Activated T-cell treated with anti-CD3 and anti-CD28 coated beads, Interleukin-2, amount 50 U/mL, for 48 hours (primary cell): ENCODE results near the gene SPATC1L.
"Not testable (repeated sequence)": the region's sequence is repeated elsewhere in the genome, so short reads cannot be mapped to it uniquely, and the experiment has no call there.

ENCODE experiments used
- DNase-seq, 2 experiments: peaks; one replicate each; pipeline ENCODE4 v3.0.0-alpha.2; 2020

SPATC1L gene

GRCh38 chr21:46199436-46200373 lies 15.4 kb upstream of the SPATC1L start:
- no peak for DNase-seq

GRCh38 chr21:46196733-46197132 lies 12.5 kb upstream of the SPATC1L start:
- DNase-seq = no peak

DNA sequence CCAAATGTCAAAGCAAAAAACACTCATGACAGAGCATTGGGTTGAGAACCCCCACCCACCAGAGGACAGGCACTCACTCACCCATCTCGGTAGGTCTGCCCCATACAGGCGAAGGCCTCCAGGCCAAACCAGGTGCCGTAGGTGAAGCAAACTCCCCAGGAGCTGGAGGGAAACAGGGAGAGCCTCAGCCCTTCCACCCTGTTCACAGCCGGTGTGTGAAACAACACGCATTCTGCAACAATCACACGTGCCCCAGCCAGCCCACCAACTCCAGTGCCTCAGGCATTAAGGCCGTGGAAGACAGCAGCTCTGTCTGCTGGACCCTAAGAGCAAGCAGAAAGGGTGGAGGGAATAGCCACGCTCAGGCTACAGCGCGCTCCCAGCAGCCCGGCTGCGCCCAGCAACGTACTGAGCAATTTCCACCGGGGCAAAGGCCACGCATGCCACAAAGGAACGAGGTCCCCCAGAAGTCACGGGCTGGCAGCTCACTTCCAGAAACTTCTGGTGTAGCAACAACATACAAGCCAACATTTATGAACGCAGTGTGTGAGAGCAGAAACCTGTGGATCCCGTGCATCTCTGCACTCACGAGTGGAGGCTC lies 11.4 kb upstream of the SPATC1L start:
- DNase-seq = peak in 1 of 2 experiments; percentile 5

DNA sequence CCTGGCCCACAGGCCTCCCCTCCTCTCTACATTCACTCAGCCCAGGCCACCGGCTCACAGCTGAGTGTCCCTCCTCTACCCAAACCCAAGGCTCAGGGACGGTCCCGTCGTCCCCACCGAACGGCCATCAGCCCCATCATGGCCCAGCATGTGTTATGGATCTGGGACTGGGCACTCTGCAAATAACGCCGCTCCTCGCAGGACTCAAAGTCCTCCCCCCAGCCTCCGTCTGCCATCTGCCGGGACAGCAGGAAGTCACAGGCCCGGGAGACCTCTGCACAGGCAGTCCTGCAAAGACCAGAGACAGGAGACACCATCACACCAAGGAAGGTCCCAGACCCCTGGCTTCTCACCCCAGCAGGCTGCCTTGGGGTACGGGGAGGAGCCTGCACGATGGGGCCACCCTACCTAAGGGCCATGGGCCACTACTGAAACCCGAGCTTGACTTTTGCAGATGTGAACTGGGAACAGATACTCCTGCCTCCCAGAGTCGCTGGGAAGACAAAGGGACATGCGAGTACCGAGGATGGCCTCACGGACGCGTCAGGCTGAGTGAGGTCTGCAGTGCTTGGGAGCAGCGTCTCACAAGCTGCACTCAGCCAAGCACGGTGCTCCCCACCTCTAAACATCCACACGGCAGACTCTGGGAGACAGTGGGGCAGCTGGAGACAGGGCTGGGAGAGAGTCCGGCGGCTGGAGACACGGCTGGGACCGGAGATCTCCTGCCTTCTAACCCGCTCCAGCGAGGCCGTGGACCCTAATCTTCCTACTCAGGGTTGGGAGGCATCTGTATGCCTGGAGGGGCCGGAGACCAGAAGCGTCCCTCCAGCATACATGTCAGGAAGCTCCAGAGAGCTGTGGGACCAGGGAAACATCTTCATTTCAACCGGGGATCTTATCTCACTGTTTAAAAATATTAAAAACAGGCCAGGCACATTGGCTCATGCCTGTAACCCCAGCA lies 10.4 kb upstream of the SPATC1L start:
- peak in 1 of 2 experiments; percentile 13 for DNase-seq

GRCh38 chr21:46193829-46194373 lies 9.6 kb upstream of the SPATC1L start:
- peak in 1 of 2 experiments; percentile 0 for DNase-seq

GRCh38 chr21:46191686-46192575 lies 7.7 kb upstream of the SPATC1L start:
- no peak for DNase-seq

DNA sequence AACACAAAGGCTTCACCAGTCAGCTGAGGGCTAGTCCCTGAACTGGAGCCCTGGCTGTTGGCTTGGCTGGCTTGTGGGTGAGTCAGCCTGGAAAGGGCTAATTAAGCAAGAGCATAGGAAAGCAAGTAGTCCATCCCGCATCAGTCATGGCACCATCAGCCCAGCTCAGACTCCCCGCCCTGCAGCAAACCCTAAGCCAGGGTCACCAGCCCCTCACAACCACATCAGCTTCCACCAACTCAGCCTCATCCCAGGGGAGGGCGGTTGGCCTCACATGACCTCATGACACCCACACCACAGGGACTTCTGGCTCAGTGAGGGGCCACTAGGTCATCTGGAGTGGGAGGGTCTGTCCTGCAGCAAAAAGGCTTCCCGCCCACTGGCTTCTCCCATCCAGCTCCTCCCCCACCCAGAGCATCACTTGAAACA lies 7.0 kb upstream of the SPATC1L start:
- DNase-seq = peak in 1 of 2 experiments; percentile 8

DNA sequence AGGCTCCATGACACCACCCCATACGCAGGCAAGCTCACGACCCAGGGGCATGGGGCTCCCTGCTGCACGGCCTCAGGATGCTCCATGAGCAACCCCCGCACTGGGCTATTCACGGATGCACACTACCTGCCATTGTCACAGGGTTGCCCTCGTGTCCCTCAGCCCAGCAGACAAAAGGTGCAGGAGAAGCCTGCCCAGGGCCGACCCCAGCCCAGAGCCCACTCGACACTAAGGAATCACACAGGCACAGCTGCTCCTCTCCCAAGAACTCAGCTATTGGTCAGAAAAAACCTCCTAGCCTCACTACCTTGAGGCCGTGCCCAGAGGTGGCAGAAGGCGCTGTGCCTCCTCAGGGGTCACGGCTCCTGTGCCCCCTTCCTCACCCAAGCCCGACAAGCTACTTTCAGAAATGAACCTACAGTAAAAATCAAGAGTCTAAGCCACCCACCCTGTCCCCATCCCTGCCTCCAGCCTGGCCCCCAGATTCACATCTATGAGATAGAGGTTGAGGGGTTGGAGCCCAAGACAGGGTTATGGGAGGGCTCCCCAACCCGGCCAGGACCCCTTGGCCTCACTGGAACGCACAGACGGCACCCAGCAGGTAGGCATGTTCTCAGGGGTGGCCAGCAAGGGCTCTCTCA lies 6.4 kb upstream of the SPATC1L start:
- DNase-seq = peak in 1 of 2 experiments; percentile 2

- DNase-seq = peak in 1 of 2 experiments; percentile 5
These were observed 5.8 kb upstream of the SPATC1L start for GRCh38 chr21:46189959-46190490.

- no peak for DNase-seq
These were observed 5.1 kb upstream of the SPATC1L start for GRCh38 chr21:46189213-46189958.

DNA sequence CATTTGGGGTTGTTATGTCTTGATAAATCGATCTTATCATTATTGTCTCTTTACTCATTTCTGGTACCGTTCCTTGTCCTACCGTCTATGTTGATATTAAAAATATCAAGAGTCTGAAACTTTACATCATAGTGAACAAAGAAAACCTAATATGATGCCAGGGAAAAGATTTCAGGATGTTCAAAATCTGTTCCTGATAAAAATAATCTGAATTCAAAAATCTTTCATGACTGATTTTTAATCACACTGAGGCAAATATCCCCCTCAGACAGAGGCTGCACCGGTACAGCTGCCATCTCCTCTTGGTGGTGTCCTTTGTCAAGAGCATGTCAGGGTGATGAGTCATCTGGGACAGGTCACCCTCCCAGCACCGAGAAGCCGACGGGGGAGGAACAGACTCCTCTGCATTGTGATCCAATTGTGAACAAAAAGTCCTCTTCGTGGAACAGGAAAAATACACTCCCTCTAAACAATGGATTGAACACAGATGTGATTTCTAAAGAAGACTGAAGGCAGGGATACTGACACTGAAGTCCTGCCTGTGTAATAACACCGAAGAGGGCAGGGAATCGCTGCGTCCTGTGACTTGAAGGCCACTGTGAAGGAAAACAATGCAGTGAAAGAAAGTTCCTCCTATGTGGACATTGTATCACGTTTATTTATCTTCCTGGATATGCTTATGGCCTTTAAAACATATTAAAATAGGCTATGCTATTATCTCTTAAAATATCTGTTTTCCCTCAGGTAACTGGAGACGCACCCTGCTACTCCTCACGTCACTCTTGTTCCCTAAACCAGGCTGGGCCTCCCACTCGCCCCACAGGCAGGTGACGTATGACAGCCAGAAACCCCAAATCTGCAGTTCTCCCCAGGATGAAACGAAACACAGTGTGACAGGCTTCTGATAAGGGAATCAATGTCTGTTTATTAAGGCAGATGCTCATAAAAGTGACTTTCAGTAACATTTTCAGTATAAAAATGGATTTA lies 4.3 kb upstream of the SPATC1L start:
- peak in 1 of 2 experiments; percentile 14 for DNase-seq

DNA sequence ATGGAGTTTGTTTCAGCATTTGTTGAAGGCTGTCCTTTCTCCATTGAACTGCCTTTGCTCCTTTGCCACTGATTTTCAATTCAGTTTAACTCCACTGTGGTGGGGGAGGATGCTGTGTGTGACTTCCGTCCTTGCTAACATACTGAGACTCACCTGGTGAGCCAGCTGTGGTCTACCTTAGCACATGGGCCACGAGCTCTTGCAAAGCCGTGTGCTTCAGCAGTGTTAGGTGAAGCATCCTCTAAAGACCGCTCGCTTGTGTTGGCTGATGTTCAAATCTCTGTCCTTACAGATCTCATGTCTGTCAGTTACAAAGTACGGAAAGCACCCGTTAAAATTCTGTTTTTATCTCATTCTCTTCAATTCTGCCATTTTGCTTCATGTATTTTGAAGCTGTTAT lies 3.6 kb upstream of the SPATC1L start:
- no peak for DNase-seq

- no peak for DNase-seq
These were observed 3.0 kb upstream of the SPATC1L start for GRCh38 chr21:46187261-46187660.

- no peak for DNase-seq
These were observed 1.5 kb upstream of the SPATC1L start for GRCh38 chr21:46185716-46186115.

DNA sequence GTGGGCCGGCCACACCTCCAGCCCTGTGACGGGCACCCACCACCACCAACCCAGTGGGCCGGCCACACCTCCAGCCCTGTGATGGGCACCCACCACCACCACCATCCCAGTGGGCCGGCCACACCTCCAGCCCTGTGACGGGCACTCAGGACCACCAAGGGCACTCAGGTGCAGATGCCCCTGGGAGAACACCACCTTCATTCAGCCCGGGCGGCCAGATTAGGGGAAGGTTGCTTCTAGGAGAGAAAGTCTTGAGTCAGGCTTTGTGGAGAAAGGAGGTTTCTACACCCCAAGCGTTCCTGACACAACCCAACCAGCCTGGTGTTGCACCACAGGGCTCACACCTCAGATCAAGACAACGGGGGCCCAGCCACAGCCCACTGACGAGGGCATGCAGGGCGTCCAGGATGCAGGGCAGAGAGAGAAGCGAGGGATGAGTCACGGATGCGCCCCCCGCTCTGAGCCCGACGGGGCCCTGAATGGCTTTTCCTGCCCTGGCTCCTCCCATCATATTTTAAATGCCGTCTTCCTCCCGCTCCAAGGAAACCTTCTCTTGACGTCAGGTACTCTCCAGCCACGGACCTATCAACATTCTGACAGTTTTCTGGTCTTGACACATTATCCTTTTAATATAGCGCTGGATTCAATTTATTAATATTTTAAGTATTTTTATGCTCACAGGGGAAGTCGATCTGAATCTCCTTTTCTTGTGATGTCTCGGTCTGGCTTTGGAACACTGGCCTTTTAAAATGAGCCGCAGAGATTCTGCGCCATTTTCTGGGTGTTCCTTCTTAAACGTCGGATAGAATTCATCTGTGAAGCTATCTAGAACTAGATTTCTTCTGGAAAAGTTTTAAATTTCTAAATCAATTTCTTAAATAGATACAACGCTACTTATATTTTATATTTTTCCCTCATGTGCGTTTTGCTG lies 631 bp upstream of the SPATC1L start:
- peak; percentile 80 for DNase-seq

DNA sequence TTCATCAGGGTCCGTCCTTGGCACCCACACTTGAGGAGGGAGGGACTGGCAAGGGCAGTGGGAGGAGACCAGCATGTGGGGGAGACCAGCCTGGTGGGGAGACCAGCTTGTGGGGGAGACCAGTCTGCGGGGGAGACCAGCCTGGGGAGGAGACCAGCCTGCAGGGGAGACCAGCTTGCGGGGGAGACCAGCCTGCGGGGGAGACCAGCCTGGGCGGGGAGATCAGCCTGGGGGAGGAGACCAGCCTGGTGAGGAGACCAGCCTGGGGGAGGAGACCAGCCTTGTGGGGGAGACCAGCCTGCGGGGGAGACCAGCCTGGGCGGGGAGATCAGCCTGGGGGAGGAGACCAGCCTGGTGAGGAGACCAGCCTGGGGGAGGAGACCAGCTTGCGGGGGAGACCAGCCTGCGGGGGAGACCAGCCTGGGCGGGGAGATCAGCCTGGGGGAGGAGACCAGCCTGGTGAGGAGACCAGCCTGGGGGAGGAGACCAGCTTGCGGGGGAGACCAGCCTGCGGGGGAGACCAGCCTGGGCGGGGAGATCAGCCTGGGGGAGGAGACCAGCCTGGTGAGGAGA lies 836 bp downstream of the SPATC1L start:
- not testable (repeated sequence) for DNase-seq
